ENCODE results near the gene COG2. TPM values are rescaled to one million over a fixed set of nuclear protein-coding genes. Genes with fewer than 3 reads are reported as not detected.

The COG2 gene
- polyA plus RNA-seq, 1 donor (not counting 4 experiments of a cell fraction or from before 2014, with no cell fraction given) = 18.6 TPM

DNA sequence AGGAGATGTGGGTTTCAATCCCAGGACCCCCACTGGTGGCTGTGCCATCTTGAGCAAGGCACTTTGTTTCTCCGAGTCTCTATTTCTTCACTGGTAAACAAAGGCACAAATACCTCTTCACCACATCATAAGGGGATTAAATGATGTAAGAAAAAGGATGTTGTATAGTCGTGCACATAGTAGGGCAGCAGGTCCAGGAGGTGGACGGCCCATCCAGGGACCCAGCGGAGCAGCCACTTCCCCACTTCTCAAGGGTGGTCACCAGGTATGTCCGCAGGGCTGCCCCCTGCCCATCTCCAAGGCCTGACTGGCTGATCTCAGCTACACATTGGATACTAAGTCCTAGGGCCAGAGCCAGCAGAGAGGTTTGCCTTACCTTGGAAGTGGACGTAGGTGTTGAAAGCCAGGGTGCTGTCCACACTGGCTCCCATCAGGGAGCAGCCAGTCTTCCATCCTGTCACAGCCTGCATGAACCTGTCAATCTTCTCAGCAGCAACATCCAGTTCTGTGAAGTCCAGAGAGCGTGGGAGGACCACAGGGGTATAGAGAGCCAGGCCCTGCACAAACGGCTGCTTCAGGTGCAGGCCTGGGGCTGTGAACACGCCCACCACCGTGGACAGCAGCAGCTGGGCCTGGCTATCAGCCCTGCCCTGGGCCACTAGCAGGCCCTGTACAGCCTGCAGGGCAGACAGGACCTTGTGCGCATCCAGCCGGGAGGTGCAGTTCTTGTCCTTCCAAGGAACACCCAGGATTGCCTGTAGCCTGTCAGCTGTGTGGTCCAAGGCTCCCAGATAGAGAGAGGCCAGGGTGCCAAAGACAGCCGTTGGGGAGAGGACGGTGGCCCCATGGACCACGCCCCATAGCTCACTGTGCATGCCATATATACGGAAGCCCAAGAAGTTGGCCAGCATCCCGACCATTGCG lies 67.6 kb downstream of the COG2 start:
- DNase-seq (ENCODE audit: low read depth, low spot score) = no peak
- H4K20me1 ChIP-seq (ENCODE audit: control insufficient read depth, extremely low read depth, insufficient read depth, low read length) = no peaks in the 10 kb centered on the region
- dilution Hi-C loops (cut with MboI; ENCODE audit: extremely low pct_ligation_motif_present, low sequenced_read_pairs) = no loop called here
- no peaks in the 10 kb centered on the region for H3K9me3 ChIP-seq (ENCODE audit: control insufficient read depth, low read depth, low read length)
- no peaks in the 10 kb centered on the region for H3K36me3 ChIP-seq (ENCODE audit: control insufficient read depth in 2 of 2, extremely low read depth in 1 of 2, insufficient read depth in 2 of 2, low read length in 2 of 2)
- no peaks in the 10 kb centered on the region for H3K79me2 ChIP-seq (ENCODE audit: control insufficient read depth, insufficient read depth, low read length)
- H3K9ac ChIP-seq (ENCODE audit: control insufficient read depth, extremely low read depth, insufficient read depth, low read length) = no peak overlapping the region
- H3K4me2 ChIP-seq (ENCODE audit: control insufficient read depth, extremely low read depth, insufficient read depth, low read depth, low read length) = no peak overlapping the region
- no peaks in the 10 kb centered on the region for H3K9me1 ChIP-seq (ENCODE audit: control insufficient read depth, extremely low read depth, insufficient read depth, low read length)
- no peak for FAIRE-seq
- peaks cover 4% of the 10 kb centered on the region for H3K27me3 ChIP-seq (ENCODE audit: control insufficient read depth, extremely low read depth, insufficient read depth, low read length)
- H2AFZ ChIP-seq (ENCODE audit: control insufficient read depth, low read length) = no peak overlapping the region
- no peak overlapping the region for H3K4me3 ChIP-seq (ENCODE audit: control insufficient read depth in 2 of 3, extremely low read depth in 1 of 3, insufficient read depth in 2 of 3, low read depth in 1 of 3, low read length in 3 of 3)
- no peaks in the 10 kb centered on the region for H3K4me1 ChIP-seq (ENCODE audit: control insufficient read depth, extremely low read depth, insufficient read depth, low read length)
- TF ChIP-seq CTCF (optimal IDR thresholded peaks at IDR 0.05 in 1 of 3, IDR thresholded peaks at IDR 0.05 in 1 of 3, conservative IDR thresholded peaks at IDR 0.05 in 1 of 3; ENCODE audit: extremely low read depth in 1 of 3, insufficient read depth in 2 of 3, low read length in 3 of 3) (no peak), EZH2 (IDR thresholded peaks at IDR 0.05; ENCODE audit: low read length) (no peak)
- H3K27ac ChIP-seq (ENCODE audit: control insufficient read depth, insufficient read depth, low read length) = no peak overlapping the region

DNA sequence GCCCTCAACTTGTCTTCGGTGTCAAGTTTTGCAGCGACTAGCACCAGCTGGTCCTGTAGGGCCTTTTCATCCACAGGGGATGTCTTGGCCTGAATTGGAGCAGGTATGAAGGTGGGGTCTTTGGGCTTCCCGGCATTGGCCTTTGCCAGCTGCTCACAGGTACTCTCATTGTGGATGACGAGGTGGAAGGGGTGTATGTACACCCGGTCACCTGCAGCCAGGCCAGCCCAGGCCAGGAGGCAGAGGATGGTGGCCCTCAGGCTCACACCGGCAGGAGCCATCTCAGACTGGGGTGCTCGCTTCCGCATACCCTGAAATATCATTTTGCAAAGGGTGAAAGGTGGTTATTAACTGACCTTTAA lies 68.2 kb downstream of the COG2 start:
- Histone ChIP-seq H2AFZ (ENCODE audit: control insufficient read depth, low read length) (no peak overlapping the region), H3K9ac (ENCODE audit: control insufficient read depth, extremely low read depth, insufficient read depth, low read length) (no peak overlapping the region), H3K9me3 (ENCODE audit: control insufficient read depth, low read depth, low read length) (no peaks in the 10 kb centered on the region), H3K79me2 (ENCODE audit: control insufficient read depth, insufficient read depth, low read length) (no peaks in the 10 kb centered on the region), H3K4me1 (ENCODE audit: control insufficient read depth, extremely low read depth, insufficient read depth, low read length) (no peaks in the 10 kb centered on the region), H3K4me3 (ENCODE audit: control insufficient read depth in 2 of 3, extremely low read depth in 1 of 3, insufficient read depth in 2 of 3, low read depth in 1 of 3, low read length in 3 of 3) (no peak overlapping the region), H4K20me1 (ENCODE audit: control insufficient read depth, extremely low read depth, insufficient read depth, low read length) (no peaks in the 10 kb centered on the region), H3K36me3 (ENCODE audit: control insufficient read depth in 2 of 2, extremely low read depth in 1 of 2, insufficient read depth in 2 of 2, low read length in 2 of 2) (no peaks in the 10 kb centered on the region), H3K27me3 (ENCODE audit: control insufficient read depth, extremely low read depth, insufficient read depth, low read length) (peaks cover 4% of the 10 kb centered on the region), H3K27ac (ENCODE audit: control insufficient read depth, insufficient read depth, low read length) (no peak overlapping the region), H3K9me1 (ENCODE audit: control insufficient read depth, extremely low read depth, insufficient read depth, low read length) (no peaks in the 10 kb centered on the region), H3K4me2 (ENCODE audit: control insufficient read depth, extremely low read depth, insufficient read depth, low read depth, low read length) (no peak overlapping the region)
- FAIRE-seq (no peak), DNase-seq (ENCODE audit: low read depth, low spot score) (no peak)
- dilution Hi-C loops (cut with MboI; ENCODE audit: extremely low pct_ligation_motif_present, low sequenced_read_pairs) = no loop called here
- TF ChIP-seq CTCF (optimal IDR thresholded peaks at IDR 0.05 in 1 of 3, IDR thresholded peaks at IDR 0.05 in 1 of 3, conservative IDR thresholded peaks at IDR 0.05 in 1 of 3; ENCODE audit: extremely low read depth in 1 of 3, insufficient read depth in 2 of 3, low read length in 3 of 3) (no peak), EZH2 (IDR thresholded peaks at IDR 0.05; ENCODE audit: low read length) (no peak)

All from keratinocyte (primary cell).